A204.1 (cell line): ENCODE results near the gene KLHL17.

ENCODE experiments used
- FAIRE-seq: peaks from 2 replicates; lab custom pipeline; 2012; peaks lifted over from hg19 to GRCh38; lab: Jason Lieb, UNC

The KLHL17 gene

DNA sequence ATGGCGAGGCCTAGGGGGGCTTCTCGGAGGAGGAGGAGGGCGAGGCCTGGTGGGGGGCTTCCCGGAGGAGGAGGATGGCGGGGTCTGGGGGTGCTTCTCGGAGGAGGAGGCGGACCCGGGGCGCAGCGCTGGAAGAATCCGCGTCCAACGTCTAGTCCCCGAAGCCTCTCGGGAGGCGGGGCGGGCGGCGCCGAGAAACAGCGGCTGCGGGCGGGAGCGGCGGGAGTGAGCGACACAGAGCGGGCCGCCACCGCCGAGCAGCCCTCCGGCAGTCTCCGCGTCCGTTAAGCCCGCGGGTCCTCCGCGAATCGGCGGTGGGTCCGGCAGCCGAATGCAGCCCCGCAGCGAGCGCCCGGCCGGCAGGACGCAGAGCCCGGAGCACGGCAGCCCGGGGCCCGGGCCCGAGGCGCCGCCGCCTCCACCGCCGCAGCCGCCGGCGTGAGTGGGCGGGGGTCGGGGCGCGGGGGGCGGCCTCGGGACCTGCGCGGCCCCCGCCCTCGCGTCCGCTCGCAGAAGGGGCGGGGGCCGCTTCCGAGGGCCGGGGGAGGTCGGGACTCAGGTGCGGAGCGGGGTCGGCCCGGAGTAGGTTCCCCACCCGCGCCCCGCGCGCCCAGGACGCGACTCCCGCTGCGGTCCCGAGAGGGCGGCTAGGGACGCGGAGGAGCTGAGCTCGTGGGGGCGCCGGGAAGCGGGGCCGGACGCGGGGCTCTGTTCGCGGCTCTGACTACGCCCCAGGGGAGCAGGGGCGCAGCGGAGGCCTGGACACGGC lies at the start of gene KLHL17:
Gene KLHL17 (plus strand): TSS at position 222 of the 769 bp plus-strand sequence. CDS start 110 bp downstream, at position 332.
- FAIRE-seq: no peak

DNA sequence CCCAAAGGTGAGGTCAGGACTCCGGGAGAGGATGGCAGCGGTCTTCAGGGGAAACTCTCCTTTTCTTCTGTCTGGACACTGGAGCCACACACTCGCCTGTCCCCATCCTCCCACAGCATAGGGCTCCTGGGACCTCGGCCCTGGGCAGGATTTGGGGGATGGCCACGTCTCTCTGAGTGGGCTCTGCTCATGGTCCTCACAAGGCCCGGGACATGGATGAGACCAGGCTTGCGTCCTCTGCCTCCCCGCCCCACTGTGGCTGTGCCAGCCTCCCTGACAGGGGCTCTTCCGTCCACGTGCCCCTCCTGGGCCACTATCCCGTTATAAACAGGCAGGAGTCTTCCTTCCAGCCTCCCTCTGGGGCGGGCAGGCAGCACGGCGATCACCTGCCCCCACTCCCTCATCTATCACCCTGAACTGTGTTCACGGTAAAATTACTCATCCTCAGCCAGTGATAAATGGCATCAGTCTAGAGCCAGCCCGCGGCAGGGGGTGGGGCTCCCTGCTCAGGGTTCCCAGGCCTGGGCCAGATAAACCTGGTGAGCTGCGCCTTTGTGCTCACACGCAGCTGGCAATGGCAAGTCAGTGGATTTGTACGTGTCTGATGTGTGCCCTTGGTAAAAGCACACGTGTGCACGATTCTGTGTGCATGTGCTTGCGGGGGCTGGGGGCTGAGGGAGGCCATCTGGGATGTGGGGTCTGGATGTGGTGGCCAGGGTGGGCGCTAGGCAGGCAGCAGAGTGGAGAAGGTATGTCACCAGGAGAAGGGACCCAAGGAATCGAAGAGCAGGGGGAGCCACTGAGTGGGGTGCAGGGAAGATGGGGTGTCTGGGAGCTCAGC lies 49.3 kb upstream of the KLHL17 start:
- no peak for FAIRE-seq

DNA sequence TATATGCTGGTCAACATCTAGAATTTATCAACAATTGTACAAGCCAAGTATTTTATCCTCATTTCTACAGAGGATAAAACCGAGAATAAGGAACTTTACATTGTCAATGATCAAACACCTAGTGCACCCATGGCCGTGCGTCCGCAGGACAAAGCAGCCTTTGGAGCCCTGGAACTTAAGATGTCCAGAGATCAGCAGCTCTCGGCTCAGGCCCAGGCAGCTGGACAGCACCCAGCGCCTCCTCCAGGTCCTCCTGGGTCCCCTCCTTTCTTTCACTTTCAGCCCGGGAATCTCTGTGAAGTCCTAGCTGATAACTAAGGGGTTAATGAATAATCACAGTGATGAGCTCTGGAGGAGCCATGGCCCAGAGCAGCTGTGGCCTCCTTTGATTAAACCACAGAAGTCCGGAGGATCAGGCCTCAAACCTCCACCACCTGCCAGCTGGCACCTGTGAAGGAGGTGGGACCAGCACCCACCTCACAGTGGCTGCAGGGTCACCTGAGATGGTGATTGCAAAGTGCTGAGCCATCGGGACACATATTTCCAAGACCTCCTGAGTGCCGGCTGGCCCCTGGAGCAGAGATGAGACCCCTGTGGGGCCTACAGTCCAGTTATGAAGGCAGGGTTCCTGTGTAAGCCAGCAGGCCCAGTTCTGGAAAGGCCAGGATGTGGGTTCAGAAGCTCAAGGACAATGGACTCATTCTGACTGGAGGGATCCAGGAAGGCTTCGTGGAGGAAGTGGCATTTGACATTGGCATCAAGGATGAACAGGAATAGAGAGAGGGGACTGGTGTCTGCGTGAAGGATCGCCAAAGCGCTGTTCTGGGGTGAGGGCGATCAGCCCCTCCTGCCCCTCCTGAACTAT lies 48.3 kb upstream of the KLHL17 start:
- FAIRE-seq: no peak

DNA sequence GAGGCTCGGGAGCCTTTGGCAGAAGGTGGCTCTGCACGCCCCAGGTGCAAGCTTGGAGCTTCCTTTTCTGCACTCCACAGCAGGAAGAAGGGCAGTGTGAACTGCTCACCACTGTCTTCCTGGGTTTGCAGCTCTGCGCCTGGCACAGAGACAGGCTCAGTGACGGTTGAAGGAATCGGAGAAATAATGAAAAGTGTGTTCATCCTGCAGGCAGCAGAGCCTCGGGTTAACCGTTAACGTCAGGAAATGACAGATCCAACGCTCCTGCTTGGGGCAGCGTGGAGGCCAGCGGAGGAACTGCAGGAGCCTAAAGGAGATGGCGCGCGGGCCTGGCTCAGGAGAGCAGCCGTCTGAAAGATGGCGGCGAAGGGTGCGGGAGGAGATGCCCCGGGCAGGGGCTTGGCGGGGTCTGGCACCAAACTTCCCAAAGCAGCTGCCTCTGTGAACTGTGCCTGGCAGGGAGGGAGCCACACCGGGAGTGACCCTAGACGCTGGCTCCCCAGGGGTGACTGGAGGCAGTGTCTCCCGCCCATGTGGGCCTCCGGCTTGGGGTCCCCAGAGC lies 47.6 kb upstream of the KLHL17 start:
- no peak for FAIRE-seq

DNA sequence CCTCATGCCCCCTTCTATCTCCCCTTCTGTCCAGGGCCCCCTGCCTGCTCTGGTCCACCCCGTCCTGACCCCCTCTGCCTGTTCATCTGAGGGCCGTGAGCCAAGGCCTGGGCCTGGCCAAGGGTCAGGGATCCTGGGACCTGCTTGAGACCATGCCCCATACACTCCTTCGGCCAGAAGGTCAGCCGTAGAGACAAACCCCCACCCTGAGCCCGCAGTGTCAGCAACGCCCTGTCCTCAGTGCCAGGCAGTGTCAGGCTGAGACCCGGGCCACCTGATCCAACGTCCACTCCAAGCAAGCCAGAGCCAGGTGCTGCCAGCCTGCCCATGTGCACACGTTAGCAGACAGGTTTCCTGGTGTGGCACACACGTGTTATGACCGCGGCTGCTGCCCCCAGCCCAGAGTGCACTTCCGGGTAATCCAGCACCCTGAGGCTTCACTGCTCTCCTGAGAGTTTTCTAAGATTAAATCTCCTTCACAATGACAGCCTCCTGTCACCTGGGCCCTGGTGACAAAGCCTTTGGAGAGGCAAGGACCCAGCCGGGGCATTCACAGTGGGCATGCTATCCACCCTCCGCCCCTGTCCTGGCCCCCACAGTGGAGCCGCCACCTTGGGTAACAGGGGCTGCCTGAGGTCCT lies 46.8 kb upstream of the KLHL17 start:
- no peak for FAIRE-seq

DNA sequence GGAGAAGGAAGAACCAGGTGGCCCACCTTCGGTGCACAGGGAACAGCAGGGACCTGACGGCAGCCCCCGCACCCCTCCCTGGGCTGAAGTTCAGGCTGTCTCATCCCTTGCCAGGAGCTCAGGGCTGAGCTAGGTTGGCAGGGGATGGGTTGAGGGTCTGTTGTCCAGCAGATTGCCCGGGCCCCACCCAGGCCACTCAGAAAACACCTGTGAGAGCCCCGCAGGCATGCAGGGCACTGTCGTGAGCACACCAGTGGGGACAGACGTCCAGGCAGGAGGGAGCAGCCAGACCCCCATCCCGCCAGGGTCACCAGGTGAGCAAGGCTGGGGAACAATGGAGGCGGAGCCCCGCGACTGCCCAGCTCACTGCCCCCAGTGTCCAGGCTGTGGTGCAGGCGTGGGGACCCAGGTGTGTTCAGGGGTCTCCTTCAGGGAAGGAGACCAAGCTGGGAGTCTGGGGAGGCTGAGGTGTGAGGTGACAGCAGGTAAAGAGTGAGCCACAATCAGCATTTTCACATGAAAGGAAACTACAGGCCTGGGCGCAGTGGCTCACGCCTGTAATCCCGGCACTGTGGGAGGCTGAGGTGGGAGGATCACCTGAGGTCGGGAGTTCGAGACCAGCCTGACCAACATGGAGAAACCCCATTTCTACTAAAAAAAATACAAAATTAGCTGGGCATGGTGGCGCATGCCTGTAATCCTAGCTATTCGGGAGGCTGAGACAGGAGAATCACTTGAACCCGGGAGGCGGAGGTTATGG lies 46.1 kb upstream of the KLHL17 start:
- no peak for FAIRE-seq

DNA sequence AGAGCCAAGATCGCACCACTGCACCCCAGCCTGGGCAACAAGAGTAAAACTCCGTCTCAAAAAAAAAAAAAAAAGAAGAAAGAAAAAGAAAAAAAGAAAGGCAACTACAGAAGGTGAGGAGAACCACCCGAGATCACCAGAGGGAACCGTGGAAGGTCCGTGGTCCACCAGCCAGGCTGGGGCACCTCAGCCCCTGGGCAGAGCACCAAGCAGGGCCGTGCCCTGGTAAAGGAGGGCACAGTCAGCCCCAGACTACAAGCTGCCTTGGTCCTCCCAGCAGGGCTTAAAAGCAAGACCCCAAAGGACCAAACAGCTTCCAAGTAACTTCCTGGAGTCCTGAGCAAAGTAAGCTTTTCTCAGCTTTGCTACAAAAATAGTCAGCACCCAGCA lies 45.5 kb upstream of the KLHL17 start:
- FAIRE-seq: no peak

DNA sequence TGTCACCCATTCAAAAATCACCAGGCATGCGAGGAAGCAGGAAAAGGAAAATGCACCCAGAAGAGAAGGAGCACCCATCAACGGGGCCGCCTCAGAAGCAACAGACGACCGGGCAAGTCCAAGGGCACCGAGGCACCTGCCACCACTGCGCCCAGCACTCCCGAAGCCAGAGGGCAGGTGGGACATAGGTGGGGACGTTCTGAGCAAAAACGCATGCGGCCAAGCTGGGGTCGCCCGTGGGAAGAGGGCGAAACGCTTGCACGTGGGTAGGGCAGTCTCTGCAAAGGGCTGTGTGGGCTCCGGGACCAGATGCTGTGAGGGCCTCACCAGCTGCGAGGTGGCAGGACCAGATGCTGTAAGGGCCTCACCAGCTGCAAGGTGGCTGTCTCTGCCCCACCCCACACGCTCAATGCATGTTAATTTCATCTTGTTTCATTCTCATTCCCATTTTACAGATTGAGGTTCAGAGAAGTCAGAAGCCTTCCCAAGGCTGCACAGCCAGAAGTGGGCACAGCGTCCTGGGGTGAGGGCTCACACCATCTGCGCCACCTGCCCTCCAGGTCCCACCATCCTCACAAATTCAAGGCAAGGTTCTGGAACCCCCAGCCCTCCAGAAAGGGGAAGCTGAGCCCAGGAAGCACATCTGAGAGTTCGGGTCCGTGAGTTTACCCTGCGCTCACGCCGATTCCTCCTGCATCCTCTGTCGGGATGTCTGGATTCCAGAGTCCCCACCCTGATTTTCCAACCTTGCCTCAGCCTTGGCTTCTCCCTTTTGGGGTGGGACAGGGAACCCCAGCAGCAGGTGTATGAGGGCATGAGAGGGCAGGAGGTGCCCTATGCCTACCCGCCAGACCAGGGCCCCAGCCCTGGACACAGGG lies 44.9 kb upstream of the KLHL17 start:
- no peak for FAIRE-seq

DNA sequence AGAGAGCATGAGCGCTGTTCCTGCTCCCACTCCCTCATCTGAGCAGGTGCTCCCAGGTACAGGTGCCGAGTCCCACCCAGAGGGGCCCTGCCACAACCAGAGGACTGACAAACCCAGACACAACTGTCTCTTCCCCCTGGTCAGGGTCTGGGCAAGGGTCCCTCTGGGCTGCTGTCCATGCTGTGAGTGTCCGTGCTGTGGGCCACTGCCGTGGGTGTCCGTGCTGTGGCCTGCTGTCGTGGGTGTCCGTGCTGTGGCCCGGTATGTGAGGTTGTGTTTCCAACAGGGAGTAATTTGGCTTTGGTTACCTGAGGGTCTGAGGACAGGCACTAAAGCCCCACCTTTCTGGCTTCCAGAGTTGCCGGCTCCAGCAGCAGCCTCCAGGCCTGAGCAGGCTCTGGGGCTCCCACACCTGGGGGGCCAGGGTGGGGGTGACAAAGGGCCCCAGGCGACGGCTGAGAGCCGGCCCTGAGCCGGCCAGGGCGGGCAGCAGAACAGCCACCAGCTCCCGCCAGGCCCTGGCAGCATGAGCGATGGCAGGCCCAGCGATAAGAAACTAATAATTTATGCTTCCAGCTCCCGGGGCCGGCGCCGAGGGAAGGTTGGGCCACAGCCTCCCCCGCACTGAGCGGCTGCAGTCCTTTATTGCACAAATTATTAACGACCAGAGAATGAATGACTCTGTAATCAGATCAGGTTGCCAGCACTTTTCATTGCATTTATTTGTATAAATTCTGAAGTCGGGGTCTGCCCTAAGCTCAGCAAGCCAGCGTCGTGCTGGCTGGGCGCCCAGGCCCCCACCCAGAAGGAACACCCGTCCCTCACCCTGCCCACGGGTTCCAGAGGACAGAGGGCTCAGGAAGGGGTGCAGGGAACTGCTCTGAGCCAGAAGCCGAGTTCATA lies 44.0 kb upstream of the KLHL17 start:
- FAIRE-seq: no peak

DNA sequence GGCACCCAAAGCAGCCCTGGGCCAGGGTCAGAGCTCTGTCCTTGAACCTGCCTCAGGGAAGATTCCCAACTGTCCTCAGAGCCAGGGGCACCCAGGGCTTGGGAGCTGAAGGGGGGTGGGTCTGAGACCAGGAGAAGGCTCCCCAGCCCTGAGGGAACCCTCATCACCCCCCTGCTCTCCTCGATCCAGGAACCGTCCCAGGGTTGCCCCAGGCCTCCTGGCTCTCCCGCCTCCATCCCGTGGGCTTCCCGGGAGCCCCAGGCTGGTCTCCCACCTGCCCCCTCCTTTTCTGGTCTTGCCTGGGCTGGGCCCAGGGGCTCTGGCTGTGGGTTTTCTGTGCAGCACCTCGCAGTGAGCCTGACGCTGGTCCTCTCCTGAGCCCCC lies 43.3 kb upstream of the KLHL17 start:
- FAIRE-seq: no peak

DNA sequence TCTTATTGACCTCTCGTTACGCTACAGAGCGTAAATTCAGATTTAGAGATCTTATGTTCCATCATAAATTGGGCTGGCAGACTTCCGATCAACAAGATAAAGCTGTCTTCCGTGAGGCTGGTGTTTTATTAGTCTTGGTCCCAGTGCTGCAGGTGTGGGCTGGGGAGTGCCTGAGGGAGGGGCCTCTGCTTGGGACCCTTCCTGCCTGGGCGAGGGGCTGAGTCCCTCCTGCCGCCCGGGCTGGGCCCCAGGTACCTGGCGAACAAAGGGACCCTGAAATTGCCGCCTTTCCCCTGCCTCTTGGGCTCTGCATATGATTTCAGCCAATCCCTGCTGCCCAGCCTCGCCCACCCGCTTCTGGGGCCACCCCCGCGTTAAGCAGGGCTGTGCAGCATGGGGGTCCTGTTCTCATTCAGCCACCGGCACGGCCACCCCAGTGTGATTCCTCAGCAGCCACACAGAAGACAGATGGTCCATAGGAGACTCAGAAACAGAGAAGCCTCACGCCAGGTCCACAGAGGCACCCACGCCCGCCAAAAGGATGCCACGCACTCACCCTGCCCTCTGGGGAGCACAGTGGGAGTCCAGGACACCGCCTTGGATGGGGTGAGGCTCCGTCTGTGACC lies 42.8 kb upstream of the KLHL17 start:
- FAIRE-seq: no peak

DNA sequence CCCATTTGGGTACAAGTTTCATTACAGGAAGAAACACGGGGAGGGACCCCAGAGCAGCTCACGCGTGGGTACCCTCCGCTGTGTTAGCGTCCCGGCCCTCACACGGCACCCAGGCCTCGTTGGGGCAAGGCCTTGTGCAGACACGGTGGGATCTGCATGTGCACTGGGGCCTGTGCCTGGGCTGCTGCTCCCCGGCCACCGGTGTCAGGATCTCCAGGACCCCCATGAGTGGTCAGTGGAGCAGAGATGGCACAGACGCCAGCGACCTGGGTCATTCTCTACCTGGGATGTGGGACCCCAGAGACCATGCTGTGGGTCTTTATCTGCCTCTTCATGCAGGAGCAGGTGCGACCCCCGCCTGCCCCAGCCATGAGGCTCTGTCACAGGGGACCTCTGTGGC lies 42.0 kb upstream of the KLHL17 start:
- no peak for FAIRE-seq

DNA sequence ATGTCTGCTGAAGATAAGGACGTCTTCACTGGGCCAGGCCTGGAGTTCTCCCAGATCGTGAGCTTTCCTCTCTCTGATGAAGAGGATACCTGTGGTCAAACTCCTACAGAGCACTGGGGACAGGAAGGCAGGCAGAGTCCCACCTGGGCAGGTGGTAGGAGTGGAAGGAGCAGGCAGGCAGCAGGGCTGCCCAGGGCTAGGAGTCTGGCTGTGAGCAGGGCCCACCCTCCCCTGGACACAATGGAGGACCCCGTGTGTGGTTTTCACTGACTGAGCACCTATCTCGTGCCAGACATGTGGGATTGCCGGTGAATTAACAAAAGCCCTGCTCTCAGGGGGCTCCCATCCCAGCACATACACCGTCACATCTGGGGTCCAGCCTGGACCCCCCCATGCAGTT lies 41.5 kb upstream of the KLHL17 start:
- FAIRE-seq: no peak

DNA sequence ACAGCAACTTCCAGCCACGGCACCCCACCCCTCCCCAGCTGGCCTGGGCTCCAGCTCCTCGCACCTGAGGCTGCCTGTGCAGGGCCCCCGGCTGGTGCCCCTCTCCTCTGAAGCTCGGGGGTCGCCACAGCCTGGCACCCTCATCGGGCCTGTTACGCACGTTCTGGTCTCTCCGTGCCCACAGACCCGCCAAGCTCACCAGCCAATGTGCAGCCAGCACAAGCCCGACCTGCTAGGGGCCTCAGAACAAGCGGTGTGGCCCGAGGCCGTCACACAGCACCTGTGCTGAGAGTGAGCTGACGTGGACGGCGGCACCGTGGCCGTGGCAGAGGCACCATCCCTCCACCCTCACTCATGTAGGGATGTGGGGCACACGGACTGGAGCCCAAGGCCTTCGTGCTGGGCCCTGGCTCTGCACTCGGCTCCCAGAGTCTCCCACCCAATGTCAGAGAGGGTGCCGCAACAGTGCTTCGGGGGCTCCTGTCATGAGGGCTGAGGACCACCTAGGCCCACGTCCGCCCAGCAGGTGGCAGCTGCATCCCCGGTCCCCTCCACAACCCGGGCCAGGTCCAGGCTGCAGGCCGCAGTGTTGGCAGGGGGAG lies 41.0 kb upstream of the KLHL17 start:
- FAIRE-seq: no peak

DNA sequence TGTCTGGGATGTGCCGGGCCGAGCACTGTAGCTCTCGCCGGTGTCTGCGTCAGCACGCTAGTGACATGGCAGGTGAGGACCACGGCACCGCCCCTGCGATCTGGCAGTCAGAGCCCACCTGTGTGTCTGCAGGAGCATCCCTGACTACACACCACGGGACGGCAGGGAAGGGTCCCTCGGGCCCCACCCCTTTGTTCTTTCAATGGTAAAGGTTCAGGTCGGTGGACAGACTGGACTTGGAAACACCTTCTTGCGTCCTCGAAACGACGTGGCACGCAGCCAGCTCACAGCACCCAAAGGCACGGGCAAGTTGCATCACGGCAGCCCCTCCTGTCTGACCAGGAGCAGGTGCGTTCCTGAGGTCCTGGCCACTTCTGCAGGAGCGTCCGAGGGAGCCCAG lies 40.4 kb upstream of the KLHL17 start:
- FAIRE-seq: no peak

DNA sequence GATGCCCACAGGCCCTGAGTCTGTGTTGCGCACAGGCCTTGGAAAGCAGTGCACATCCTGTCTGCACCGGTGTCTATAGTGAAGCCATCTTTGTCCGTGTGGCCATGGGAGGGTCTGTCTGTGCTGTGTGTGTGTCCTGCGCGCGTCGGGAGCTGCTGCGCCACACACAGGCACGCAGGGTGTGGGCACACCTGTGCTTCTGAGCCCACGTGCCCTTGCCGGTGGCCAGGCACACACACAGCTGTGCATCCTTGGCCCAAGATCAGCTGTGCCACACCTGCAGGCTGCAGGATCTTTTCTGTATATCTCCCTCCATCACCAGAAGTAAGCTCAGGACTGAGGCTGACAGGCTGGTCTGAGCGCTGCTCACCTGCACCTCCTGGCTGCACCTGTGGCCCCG lies 39.9 kb upstream of the KLHL17 start:
- no peak for FAIRE-seq

DNA sequence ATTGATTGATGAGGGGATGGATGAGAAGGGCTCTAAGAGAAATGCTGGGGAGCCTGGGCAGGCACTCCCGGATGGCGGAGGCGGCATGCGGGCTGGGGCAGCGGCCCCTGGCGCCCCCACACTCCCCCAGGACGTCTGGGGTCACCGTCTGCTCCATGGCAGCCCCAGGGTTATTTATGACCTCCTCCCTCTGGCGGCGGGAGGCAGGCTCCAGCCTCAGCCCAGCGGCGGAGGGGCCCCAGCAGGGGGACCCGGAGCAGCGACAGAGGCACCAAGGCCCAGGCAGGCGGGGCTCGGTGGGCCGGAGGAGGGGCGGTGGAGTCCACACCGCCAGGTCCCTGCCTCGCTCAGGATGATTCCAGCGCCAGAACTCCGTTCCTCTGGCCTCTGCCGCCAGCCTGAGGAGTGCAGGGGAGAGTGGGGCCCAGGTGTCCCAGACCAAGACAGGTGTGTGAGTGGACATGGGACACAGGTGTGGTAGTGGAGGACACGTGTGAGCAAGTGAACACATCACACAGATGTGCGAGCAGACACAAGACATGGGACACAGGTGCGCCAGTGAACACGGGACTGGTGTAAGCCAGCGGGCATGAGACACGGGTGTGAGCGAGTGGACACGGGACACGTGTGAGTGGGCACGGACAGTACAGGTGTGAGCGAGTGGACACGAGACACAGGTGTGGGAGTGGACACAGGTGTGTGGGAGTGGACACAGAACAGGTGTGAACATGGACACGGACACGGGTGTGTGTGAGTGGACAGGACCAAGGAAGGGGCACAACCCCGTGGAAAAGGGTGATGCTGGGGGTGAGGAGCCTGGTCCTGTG lies 39.2 kb upstream of the KLHL17 start:
- FAIRE-seq: no peak
